HG03103 (cell line): Measurements from ENCODE around the gene ACOT6.
A peak's percentile ranks its signal among the peaks of the same experiment; 100 is the strongest.
"Not testable (repeated sequence)": the region's sequence is repeated elsewhere in the genome, so short reads cannot be mapped to it uniquely, and the experiment has no call there.

Experiments
- ATAC-seq: cut with Tn5 transposase; IDR thresholded peaks from one replicate; pipeline ENCODE4 v1.9.1; 2021; ENCODE audit warnings: low read depth; ENCODE audit not compliant: unreplicated experiment

Gene ACOT6, protein sequence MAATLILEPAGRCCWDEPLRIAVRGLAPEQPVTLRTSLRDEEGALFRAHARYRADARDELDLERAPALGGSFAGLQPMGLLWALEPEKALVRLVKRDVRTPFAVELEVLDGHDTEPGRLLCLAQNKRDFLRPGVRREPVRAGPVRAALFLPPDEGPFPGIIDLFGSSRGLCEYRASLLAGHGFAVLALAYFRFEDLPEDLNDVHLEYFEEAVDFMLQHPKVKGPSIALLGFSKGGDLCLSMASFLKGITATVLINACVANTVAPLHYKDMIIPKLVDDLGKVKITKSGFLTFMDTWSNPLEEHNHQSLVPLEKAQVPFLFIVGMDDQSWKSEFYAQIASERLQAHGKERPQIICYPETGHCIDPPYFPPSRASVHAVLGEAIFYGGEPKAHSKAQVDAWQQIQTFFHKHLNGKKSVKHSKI

GRCh38 chr14:73612339-73613045 is at the start of gene ACOT6:
Gene ACOT6, plus strand, starts transcription at chr14:73612517. Its CDS starts 55 bp downstream, at chr14:73612572.
- ATAC-seq = no peak

DNA sequence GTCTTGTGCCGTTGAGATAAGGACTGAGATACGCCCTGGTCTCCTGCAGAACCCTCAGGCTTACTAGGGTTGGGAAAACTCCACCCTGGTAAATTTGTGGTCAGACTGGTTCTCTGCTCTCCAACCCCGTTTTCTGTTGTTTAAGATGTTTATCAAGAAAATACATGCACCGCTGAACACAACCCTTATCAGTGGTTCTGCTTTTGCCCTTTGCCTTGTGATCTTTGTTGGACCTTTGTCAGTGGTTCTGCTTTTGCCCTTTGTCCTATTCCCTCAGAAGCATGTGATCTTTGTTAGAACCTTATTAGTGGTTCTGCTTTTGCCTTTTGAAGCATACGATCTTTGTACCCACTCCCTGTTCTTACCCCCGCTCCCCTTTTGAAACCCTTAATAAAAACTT is 49.6 kb upstream of the ACOT6 start:
- ATAC-seq = not testable (repeated sequence)

DNA sequence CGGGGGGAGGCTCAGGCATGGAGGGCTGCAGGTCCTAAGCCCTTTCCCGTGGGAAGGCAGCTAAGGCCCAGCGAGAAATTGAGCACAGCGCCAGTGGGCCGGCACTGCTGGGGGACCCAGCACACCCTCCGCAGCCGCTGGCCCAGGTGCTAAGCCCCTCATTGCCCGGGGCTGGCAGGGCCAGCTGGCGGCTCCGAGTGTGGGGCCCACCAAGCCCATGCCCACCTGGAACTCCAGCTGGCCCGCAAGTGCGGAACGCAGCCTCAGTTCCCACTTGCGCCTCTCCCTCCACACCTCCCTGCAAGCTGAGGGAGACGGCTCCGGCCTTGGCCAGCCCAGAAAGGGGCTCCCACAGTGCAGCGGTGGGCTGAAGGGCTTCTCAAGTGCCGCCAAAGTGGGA is 45.9 kb upstream of the ACOT6 start:
- ATAC-seq = not testable (repeated sequence)

- not testable (repeated sequence) for ATAC-seq
These were observed 45.4 kb upstream of the ACOT6 start for GRCh38 chr14:73566935-73567334.

DNA sequence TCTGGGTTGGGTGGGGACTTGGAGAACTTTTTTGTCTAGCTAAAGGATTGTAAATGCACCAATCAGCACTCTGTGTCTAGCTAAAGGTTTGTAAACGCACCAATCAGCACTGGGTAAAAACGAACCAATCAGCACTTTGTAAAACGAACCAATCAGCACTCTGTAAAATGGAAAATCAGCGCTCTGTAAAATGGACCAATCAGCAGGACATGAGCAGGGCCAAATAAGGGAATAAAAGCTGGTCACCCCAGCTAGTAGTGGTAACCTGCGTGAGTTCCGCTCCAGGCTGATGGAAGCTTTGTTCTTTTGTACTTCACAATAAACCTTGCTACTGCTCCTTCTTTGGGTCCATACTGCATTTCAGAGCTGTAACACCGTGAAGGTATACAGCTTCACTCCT is 45.0 kb upstream of the ACOT6 start:
- no peak for ATAC-seq

GRCh38 chr14:73567951-73568885 is 44.1 kb upstream of the ACOT6 start:
- ATAC-seq = no peak

DNA sequence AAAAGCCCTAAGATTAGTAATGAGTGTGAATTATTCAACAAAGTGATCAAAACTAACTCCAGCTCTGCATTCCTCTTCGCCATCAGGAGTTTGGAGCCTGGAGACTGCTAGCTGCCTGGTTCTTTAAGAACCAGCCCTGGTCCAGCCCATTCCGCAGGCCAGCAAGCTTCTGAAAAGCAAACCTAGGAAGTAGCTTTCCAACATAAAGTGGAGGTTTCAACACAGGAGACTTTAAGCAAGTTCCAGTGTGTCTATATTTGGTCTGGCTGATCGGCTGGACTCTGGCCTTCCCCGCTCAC is 43.5 kb upstream of the ACOT6 start:
- ATAC-seq = not testable (repeated sequence)

DNA sequence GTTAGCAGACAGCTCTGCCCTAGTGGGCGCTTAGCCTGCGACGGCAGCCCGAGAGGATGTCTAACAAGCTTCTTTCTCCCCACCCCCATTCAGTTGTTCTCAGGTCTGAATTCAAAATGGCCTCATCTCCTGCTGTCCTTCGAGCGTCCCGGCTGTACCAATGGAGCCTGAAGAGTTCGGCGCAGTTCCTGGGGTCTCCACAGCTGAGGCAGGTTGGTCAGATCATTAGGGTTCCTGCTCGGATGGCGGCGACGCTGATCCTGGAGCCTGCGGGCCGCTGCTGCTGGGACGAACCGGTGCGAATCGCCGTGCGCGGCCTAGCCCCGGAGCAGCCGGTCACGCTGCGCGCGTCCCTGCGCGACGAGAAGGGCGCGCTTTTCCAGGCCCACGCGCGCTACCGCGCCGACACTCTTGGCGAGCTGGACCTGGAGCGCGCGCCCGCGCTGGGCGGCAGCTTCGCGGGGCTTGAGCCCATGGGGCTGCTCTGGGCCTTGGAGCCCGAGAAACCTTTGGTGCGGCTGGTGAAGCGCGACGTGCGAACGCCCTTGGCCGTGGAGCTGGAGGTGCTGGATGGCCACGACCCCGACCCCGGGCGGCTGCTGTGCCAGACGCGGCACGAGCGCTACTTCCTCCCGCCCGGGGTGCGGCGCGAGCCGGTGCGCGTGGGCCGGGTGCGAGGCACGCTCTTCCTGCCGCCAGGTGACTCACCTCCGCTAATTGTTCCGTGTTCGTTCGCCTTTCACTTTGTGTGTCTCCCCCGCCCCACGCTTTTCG is 42.9 kb upstream of the ACOT6 start, which contains the start of gene ACOT2:
TSS of gene ACOT2 (plus strand) at position 29 of the 774 bp plus-strand sequence. CDS start at position 57, 28 bp downstream.
- peak; percentile 47 for ATAC-seq

DNA sequence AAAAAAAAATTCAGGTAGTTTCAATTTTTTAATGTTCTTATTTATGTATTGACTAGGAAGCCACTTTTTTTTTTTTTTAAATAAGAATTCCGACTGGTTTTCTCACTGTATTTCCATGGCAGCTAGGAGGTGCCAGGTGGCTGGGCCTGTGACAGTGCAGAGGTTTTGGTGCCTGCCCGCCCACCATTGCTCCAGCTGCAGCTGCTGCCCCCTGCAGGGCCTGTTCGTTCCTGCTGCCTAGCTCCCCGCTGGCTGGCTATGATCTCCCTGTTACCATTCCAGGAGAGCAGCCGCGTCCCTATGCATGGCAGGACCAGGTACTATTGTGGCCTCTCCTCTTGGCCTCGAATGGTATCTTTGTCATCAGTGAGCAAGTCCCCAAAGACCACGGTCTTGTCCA is 41.4 kb upstream of the ACOT6 start:
- peak; percentile 44 for ATAC-seq

- ATAC-seq = not testable (repeated sequence)
These were observed 39.3 kb upstream of the ACOT6 start for GRCh38 chr14:73573034-73573433.

GRCh38 chr14:73573740-73574139 is 38.6 kb upstream of the ACOT6 start:
- not testable (repeated sequence) for ATAC-seq

DNA sequence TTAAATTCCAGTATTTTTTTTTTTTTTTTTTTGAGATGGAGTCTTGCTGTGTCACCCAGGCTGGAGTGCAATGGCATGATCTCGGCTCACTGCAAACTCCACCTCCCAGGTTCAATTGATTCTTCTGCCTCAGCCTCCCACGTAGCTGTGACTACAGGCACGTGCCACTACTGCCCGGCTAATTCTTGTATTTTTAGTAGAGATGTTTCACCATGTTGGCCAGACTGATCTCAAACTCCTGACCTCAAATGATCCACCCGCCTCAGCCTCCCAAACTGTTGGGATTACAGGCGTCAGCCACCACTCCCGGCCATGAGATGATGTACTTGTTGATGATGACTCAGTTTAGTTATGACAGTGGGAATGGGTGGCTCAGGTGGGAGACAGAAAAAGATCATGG is 38.1 kb upstream of the ACOT6 start:
- not testable (repeated sequence) for ATAC-seq

- no peak for ATAC-seq
These were observed 35.9 kb upstream of the ACOT6 start for GRCh38 chr14:73576391-73576790.

GRCh38 chr14:73577214-73577613 is 35.1 kb upstream of the ACOT6 start:
- ATAC-seq = not testable (repeated sequence)

DNA sequence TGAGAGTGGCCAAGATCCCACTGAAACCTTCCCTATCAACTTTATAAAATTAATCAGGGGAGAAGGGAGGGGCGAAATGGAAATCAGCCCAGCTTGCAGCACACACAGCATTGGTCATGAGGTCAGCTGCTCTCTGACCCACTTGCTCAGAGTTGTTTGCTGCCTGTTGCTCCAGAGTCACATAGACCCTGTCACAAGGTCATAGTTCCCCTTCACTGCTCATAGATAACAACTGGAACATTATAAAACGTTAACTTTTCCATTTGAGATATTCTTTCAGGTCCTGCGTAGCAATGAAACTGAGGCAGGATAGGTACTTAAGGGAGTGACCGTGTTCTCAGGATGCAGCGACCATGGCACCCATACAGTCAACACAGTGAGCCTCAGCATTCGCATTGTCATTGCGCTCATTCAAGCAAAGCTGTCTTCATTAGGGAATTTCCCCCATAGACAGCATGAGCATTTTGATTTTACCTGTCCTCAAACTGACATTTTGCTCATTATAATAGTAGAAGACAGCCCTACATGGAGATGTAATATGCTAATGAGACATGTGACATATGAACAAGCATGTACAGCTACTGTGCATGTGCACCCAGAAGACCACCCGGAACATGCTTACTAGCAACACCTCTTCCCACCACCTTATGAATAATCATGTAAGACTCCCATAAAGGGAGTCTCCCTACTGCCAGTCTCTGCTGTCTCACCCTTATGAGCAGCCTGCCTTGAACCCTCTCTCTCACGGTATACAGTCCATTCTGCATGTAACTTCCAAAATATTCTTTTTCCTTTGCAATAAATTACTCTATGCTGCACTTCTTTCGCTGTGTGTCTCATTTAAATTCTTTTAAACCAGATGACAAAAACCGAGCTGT is 30.0 kb upstream of the ACOT6 start:
- ATAC-seq = not testable (repeated sequence)

- no peak for ATAC-seq
These were observed 23.6 kb upstream of the ACOT6 start for GRCh38 chr14:73588695-73589094.

DNA sequence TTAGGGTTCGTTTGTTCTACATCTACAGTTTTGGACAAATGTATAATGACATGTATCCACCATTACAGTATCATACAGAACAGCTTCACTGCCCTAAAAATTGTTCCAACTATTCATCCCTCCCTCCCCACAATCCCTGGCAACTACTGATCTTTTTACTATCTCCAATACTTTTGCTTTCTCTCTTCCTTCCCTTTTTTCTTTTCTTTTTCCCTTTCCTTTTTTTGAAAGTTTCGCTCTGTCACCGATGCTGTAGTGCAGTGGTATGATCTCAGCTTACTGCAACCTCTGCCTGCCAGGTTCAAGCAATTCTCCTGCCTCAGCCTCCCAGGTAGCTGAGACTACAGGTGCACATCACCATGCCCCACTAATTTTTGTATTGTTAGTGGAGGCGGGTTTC is 23.2 kb upstream of the ACOT6 start:
- no peak for ATAC-seq

- ATAC-seq = not testable (repeated sequence)
These were observed 21.7 kb upstream of the ACOT6 start for GRCh38 chr14:73590673-73591004.
